Measurements from ENCODE around the gene B4GALNT4. TPM values are rescaled to one million over a fixed set of nuclear protein-coding genes. Genes with fewer than 3 reads are reported as not detected.
"Not testable (repeated sequence)": the region's sequence is repeated elsewhere in the genome, so short reads cannot be mapped to it uniquely, and the experiment has no call there.

Gene B4GALNT4
- total RNA-seq, 1 donor from 2014 or later: 99.5 TPM

DNA sequence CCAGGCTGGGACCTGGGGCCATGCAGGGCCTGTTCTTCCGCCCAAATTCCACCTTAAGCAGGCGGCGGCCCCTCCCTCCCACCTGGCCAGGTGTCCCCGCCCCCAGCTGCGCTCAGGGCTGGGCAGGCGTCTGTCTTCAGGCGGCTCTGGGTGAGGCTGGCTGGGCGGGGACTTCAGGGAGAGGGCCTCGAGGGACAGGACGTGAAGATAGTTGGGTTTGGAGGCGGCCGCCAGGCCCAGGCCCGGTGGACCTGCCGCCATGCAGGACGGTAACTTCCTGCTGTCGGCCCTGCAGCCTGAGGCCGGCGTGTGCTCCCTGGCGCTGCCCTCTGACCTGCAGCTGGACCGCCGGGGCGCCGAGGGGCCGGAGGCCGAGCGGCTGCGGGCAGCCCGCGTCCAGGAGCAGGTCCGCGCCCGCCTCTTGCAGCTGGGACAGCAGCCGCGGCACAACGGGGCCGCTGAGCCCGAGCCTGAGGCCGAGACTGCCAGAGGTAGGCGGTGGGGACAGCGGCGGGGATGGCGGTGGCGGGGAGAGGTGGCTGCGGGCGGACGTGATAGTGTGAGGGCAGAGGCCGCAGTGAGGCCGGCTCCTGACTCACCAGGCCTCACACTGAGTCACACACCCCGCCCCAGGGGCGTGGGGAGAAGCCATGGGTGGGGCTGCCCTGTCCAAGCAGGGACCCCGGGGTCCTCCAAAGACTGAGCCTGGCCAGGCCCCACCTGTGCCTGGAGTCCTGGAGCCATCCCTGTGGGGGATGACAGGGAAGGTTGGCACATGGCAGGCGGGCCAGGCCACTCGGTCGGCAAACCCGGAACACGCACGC lies 24.9 kb downstream of the B4GALNT4 start, which contains the start of gene PKP3:
Gene PKP3, plus strand, starts transcription at position 176 of the 824 bp plus-strand sequence. Its CDS starts 84 bp downstream, at position 260.
- no peak for DNase-seq

DNA sequence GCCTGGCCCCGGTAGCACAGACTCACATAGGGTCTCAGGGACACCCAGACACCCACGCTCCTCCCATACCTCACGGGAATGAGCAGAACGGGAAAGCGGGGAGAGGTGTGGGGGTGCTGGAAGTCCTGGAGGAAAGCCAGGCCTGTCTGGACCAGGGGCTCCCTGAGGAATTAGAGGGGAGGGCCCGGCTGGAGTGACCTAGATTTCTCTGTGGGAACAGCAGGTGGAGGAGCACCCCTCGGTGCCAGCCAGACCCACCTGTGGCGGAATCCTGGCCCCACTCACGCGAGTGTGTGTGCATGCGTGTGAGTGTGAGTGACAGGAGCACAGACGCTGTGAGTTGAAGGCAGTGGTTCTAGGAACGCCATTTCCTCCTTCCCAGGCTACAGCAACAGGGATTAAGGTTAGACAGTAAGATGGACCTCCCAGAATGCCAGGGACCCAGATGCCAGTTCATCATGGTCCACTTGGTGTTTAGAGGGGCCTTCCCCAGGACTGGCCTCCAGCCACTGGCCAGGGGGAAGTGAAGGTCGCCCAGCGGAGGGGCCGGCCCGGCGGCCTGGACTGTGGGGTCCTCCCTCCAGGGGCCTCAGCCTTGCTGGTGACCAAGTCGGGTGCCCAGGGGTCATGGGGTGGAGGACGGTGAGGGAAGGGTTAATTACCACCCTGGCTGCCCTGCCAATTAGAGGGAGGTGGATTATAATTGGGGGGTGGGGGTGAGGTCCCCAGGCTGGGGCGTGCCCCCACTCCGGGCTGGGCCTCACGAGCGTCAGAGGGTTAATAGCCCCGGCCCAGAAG lies 25.8 kb downstream of the B4GALNT4 start:
- no peak for DNase-seq

DNA sequence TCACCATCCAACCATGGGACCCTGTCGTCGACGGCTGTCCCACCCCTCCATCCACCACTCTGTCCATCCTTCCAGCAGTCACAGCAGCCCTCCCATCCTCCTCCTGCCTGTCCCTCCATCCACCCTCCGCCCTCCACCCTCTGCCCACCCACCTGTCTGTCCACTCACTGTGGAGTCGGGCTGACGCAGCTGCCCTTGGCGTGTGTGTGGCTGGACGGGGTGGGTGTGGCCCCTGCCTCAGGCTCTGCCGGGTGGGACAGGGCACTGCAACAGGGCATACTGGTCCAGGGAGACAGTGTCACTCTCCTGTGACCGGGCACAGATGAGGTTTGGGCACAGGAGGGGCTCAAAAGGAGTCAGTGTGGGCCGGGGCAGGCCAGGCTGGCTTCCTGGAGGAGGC lies 26.6 kb downstream of the B4GALNT4 start:
- no peak for DNase-seq

DNA sequence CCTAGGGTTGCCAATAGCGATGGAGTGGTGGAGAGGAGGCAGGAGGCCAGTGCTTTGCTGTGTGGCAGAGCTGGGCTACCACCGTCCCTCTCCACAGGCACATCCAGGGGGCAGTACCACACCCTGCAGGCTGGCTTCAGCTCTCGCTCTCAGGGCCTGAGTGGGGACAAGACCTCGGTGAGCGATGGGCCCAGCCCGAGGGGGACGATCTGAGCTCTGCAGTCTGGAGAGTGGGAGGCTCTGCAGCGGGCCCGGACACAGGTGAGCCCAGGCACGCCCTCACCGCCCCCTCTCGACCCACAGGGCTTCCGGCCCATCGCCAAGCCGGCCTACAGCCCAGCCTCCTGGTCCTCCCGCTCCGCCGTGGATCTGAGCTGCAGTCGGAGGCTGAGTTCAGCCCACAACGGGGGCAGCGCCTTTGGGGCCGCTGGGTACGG lies 27.2 kb downstream of the B4GALNT4 start:
- DNase-seq: no peak

DNA sequence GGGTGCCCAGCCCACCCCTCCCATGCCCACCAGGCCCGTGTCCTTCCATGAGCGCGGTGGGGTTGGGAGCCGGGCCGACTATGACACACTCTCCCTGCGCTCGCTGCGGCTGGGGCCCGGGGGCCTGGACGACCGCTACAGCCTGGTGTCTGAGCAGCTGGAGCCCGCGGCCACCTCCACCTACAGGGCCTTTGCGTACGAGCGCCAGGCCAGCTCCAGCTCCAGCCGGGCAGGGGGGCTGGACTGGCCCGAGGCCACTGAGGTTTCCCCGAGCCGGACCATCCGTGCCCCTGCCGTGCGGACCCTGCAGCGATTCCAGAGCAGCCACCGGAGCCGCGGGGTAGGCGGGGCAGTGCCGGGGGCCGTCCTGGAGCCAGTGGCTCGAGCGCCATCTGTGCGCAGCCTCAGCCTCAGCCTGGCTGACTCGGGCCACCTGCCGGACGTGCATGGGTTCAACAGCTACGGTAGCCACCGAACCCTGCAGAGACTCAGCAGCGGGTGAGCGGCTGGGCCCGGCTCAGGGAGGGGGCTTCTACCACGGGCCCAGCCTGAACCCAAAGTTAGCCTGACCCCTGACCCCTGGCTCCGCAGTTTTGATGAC lies 27.7 kb downstream of the B4GALNT4 start:
- peak; percentile 49 for DNase-seq

DNA sequence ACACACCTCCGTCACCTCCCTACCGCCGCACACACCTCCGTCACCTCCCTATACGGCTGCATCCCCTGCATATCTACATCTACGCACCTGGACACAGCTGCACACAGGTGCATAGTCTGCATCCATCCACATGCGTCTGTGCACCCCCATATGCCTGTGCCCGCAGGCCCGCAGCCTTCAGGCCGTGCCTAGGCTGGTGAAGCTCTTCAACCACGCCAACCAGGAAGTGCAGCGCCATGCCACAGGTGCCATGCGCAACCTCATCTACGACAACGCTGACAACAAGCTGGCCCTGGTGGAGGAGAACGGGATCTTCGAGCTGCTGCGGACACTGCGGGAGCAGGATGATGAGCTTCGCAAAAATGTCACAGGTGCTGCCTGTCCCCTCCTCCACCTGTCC lies 29.5 kb downstream of the B4GALNT4 start:
- no peak for DNase-seq

DNA sequence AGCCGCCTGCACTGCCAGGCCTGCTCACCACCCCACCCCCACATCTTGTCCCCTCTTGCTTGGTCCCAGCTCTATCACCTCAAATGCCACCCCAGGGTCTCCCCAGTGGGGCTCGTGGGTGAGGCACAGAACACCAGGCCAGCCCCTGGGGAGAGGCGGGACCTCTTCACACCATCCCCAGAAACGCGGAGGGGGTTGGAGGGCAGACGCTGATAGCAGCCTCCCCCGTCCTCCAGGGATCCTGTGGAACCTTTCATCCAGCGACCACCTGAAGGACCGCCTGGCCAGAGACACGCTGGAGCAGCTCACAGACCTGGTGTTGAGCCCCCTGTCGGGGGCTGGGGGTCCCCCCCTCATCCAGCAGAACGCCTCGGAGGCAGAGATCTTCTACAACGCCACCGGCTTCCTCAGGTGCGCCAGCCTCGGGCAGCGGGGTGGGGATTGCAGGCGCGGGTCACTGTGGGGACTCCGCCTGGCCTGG lies 30.5 kb downstream of the B4GALNT4 start:
- DNase-seq: no peak

DNA sequence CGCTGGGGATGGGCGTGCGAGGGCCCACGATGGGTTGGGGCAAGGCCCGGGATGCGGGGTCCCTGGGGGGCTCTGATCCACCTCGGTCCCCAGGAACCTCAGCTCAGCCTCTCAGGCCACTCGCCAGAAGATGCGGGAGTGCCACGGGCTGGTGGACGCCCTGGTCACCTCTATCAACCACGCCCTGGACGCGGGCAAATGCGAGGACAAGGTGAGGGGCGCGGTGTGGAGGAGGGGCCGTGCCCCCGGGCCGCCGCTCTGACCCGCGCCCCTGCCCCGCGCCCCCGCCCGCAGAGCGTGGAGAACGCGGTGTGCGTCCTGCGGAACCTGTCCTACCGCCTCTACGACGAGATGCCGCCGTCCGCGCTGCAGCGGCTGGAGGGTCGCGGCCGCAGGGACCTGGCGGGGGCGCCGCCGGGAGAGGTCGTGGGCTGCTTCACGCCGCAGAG lies 31.0 kb downstream of the B4GALNT4 start:
- DNase-seq: no peak

DNA sequence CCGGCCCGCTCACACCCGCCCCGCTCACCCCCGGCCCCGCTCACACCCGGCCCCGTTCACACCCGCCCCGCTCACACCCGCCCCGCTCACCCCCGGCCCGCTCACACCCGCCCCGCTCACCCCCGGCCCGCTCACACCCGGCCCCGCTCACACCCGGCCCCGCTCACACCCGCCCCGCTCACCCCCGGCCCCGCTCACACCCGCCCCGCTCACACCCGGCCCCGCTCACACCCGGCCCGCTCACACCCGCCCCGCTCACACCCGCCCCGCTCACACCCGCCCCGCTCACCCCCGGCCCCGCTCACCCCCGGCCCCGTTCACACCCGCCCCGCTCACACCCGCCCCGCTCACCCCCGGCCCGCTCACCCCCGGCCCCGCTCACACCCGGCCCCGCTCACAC lies 31.9 kb downstream of the B4GALNT4 start:
- not testable (repeated sequence) for DNase-seq

DNA sequence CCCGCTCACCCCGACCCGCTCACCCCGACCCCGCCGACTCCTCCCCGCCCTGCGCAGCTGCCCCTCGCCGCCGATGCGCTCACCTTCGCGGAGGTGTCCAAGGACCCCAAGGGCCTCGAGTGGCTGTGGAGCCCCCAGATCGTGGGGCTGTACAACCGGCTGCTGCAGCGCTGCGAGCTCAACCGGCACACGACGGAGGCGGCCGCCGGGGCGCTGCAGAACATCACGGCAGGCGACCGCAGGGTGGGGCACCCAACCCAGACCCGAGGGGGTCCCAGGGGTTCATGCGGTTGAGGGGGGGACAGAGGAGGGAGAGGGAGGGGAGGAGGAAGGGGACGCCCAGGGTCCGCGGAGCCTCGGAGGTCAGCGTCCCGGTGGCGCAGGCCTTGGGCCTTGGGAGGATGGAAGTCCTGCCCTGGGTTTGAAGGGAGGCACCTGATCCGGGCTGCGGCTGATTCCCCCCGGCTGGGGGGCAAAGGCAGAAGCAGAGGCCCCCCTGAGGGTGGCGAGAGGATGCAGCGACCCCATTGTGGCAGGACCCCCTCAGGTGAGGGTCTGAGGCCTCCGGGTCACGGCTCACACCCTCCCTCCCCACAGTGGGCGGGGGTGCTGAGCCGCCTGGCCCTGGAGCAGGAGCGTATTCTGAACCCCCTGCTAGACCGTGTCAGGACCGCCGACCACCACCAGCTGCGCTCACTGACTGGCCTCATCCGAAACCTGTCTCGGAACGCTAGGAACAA lies 33.9 kb downstream of the B4GALNT4 start:
- DNase-seq: no peak

DNA sequence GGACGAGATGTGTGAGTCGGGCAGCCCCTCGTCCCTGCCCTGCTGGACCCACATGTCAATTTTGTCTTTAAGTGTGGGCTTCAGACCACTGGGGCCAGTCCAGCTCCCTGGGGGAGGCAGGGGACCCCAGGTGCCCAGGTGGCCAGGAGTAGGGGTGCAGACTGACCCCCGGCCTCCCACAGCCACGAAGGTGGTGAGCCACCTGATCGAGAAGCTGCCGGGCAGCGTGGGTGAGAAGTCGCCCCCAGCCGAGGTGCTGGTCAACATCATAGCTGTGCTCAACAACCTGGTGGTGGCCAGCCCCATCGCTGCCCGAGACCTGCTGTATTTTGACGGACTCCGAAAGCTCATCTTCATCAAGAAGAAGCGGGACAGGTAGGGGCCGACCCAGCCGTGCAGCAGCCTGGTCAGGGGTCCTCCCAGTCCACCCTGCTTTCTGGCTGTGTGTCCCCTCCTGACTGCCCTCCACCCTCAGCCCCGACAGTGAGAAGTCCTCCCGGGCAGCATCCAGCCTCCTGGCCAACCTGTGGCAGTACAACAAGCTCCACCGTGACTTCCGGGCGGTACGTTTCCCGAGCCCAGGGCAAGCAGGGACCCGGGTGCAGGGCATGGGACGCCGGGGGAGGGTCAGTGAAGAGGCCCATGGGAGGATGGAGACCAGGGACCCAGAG lies 34.6 kb downstream of the B4GALNT4 start:
- no peak for DNase-seq

DNA sequence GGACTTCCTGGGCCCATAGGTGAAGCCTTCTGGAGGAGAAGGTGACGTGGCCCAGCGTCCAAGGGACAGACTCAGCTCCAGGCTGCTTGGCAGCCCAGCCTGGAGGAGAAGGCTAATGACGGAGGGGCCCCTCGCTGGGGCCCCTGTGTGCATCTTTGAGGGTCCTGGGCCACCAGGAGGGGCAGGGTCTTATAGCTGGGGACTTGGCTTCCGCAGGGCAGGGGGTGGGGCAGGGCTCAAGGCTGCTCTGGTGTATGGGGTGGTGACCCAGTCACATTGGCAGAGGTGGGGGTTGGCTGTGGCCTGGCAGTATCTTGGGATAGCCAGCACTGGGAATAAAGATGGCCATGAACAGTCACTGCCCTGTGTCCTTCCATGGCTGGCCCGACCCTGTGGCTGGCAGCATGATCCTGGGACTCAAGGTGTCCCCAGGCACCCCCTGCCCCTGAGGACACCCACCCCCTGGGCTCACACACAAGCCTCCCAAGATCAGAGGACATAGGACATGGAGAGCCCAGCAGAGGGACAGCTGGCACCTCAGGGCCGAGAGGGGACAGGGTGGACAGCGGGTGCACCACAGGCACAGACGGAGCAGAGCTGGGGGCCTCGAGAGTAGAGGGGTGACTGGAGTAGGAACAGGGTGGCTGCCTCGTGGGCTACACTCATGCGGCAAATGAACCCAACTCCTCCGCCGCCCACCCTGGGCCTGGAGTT lies 35.4 kb downstream of the B4GALNT4 start:
- no peak for DNase-seq

DNA sequence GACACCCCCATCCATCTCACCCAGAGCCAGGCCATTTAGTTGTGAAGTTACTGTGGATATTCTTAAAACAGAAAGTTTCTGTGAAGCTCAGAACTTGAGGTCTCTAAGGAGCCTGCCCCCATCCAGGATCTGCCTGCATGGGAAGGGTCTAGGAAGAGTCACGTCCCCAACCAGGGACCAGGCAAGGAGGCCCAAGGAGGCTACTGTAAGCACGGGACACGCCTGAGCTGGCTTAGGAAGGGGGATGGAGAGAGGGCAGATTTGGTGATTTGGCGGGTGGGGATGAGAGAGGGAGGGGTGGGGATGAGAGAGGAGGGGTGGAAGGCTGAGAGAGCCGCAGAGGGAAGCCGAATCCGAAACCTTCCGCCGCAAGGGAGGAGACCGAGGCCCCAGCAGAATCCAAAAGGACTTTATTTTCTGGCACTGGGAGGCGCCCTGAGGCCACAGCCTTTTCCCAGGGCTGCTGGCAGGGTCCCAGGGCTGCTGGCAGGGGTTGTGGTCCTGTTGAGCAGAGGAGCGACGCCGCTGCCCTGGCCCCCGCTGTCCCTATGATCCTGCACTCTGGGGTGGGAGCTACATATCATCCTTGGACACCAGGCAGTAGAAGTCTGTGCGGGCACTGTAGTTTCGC lies 36.1 kb downstream of the B4GALNT4 start:
- no peak for DNase-seq

DNA sequence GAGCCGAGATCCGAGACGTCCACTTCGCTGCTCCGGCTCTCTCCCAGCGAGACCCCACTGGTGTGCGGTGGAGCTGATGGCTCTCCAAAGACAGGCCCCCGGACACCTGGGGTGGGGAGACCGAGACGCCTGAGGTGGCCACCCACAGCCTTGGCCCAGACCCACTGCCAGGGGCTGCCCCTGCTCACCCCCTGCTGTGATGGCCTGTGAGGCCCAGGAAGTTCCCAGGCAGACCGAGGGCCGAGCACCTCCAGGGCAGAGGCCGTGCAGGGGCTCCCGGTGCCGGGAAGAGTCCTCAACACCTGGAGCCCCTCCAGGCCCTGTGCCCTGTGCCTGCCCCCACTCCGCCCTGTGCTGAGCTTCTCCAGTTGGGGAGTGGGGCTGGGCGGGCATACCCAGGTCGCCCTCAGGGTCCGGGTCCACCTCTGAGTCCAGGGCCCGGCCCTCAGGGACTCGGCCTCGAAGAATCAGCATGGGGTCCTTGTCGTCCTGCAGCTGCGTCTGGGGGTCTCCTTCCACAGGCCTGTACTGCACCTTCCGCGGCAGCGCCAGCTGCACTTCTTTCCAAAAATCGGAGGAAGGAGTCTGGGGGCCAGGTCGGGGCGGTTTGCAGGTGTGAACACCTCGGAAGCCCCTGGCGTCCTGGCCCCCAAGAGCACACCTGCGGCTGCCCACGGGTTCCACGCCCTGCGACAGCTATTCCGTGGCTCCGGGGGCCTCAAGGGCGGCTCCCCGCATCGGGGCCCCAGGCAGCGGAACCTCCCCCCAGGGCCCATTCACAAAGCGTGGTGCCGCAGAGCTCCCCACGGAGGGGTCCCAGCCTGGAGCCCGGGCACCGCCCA lies 36.9 kb downstream of the B4GALNT4 start:
- no peak for DNase-seq

DNA sequence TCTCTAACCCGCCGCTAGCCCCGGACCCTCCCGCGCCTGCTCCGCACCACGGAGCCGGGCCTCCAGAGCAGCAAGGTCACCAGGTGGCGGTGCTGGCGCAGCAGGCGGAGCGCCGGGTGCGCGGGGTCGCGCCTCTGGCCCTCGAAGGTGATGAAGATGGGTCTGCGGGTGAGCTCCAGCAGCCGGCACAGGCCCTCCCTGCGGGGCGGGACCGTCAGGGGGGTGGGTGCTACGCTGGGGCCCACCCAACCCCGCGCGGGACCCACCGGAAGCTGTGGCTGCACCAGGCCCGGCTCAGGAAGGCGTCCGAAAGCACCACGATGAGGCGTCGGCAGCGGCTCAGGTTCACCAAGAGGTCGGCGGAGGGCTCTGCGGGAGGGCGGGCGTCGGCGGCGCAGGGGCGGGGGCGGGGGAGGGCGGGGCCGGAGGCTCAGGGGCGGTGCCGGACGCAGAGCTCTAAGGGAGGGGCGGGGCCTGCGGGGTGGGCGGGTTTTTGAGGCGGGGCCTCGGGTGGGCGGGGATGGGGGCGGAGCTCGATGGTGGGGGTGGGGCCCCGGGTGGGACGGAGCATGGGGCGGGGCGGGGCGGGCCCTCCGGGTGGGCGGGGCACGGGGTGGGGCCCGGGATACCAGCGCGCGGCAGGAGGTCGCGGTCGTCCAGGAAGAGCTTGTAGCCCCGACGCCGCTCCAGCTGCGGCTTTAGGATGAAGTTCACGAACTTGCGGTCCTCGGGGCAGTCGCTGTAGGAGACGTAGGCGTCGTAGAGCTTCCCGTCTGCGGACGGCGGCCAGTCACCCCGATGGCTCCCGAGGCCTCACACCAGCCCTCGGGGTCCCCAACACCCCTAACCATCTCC lies 37.7 kb downstream of the B4GALNT4 start:
- no peak for DNase-seq

DNA sequence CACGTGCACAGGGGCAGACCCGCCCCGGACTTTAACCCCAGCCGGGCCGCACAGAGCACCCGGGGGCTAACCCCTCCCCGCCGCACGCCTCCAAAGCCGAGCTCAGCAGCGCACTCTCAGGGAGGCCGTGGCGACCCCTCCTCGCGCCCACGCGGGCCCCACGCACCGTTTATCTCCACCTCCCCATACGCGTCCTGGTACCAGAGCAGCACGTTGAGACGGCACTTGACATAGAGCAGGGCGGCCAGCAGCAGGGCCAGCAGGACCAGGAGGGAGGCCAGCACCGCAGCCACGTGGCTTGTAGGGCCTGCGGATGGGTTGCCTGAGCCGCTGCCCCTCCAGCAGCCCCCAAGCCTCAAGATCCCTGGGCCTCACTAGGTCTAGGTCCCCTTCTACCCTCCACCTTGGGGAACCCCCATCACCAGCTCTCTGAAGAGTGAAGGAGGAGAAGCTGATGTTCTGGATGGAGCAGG lies 38.4 kb downstream of the B4GALNT4 start:
- no peak for DNase-seq

DNA sequence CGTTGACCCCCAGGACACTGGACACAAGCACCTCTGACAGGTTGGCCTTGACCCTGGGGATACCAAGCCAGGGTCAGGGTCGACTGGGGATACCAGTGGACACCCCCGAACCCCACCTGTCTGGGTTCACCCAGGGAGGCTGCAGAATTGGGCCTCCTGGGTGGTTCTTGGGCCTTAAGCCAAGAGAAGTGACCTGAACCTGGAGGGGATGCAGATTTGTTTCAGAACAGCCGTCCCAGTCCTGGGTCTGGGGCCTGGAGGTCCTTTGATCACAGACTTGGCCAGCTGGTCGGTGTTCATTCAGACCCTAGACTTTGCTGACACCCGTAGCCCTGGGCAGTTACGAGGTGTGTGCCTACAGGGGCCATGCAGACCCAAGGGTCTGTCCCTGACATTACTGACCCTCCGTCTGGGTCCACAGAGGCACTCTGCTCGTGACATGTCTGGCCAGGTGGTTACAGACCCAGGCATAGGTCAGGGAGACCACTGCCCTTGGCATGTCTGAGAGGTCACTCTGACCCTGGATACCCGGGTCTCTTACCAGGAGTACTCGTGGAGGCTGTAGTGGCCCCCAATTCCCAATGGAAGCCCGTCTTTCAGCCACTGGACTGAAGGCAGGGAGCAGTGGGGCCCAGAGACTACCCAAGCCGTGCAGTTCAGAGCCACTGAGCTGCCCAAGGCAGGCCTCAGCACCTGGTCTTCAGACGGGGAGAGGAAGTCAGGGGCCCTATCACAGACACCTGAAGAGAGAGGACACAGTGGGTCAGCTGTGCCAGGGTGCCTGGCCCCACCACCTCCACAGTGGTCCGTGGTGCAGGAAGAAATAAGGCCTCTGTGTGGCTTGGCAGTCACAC lies 39.1 kb downstream of the B4GALNT4 start:
- no peak for DNase-seq

Measured in occipital lobe (tissue), 2 donors.